ENCODE results near the gene HNRNPUL2.
"Not testable (repeated sequence)": the region's sequence is repeated elsewhere in the genome, so short reads cannot be mapped to it uniquely, and the experiment has no call there.

Gene HNRNPUL2

GRCh38 chr11:62702246-62702645 is 25.0 kb downstream of the HNRNPUL2 start:
- DNase-seq, result no peak

- peak; percentile 77 for DNase-seq
These were observed 32.6 kb downstream of the HNRNPUL2 start for GRCh38 chr11:62694455-62695167.

DNA sequence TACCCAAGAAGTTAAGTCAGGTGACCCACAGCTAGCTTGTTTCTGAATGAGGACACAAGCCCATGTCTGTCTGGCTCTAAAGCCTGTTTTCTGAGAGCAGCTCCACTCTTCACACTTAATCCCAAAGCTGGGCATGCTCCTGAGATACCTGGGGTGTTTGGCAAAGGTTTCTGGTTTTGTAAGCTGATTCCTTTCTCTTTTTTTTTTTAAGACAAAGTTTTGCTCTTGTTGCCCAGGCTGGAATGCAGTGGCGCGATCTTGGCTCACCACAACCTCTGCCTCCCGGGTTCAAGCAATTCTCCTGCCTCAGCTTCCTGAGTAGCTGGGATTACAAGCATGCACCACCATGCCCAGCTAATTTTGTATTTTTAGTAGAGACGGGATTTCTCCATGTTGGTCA is 33.6 kb downstream of the HNRNPUL2 start:
- DNase-seq, result not testable (repeated sequence)

GRCh38 chr11:62689421-62690183 is 37.7 kb downstream of the HNRNPUL2 start, which contains the start of gene LRRN4CL:
LRRN4CL (minus strand) TSS chr11:62689530; CDS start chr11:62688508, 1,022 bp downstream.
- DNase-seq, result peak; percentile 98

DNA sequence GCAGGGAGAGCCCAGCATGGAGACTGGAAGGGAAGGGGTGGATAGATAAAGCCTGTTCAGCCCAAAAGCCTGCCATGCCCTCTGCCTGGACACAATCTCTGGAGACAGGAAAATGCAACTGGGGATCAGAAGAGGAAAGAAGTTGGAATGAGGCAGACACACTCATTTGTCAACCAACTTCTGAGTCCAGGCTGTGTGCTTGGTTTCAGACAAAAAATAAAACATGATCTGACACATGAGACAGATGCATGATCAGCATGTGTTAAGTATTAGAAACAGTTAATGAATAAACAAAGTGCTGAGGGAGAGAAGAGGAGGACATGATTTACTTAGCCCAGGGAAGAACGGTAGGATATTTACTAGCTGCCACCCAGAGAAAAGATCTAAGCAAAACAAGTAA is 38.8 kb downstream of the HNRNPUL2 start:
- no peak for DNase-seq

DNA sequence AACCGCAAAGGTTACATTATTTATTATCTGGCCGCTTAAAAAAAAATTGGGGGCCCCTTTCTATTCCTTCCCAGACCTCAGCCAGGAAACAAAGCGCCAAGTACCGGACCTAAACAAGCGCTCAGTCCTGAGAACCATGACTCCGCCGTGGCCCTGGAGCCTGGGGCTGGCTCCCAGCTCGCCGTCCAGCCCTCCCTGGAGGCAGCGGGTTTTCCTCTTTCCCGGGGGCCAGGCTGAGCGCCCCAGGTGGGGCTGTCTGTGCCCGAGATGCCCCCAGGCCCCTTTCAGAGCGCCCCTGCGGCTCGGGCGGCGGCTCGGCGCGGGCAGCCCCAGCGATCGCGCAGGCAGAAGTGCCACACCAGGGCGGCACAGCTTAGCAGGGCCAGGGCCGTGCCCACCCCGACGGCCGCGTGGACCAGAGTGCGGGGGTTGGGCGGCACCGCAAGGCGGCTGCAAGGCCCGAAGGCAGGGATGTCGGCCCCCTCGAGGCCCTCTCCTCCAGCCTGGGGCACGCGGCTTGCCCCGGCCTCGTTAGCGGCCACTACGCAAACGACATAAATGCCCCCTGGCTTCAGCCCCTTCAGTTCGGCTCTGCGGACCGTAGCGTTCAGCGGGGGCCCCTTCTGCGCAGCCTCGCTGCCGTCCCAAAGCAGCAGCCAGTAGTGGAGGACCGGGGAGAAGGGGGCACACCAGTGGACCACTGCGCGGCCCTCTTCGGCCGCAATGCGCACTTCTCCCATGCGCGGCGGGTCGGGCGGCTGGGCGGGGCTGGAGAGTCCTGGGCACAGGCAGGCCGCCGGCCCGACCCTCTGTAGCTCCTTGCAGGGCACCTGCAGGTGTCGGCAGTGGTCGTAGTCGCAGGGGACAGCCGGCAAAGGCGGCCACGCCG is 39.5 kb downstream of the HNRNPUL2 start:
- DNase-seq, result no peak

DNA sequence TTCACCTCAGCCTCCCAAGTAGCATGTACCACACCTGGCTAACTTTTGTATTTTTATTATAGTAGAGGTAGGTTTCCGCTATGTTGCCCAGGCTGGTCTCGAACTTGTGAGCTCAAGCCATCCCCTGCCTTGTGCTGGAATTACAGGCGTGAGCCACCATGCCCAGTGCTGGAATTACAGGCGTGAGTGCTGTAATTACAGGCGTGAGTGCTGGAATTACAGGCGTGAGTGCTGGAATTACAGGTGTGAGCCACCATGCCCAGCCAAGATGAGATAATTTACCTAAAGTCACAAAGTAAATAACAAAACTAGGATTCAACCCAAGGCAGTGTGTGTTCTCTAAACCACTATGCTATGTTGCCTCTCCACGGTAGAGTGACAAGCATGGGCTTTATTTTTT is 44.7 kb downstream of the HNRNPUL2 start:
- DNase-seq, result no peak

GRCh38 chr11:62680825-62681240 is 46.4 kb downstream of the HNRNPUL2 start:
- peak; percentile 83 for DNase-seq

- peak; percentile 86 for DNase-seq
These were observed 48.2 kb downstream of the HNRNPUL2 start, which contains the start of gene UBXN1 for GRCh38 chr11:62678770-62679696. UBXN1 (minus strand) TSS chr11:62679073; CDS start chr11:62678923, 150 bp downstream.

DNA sequence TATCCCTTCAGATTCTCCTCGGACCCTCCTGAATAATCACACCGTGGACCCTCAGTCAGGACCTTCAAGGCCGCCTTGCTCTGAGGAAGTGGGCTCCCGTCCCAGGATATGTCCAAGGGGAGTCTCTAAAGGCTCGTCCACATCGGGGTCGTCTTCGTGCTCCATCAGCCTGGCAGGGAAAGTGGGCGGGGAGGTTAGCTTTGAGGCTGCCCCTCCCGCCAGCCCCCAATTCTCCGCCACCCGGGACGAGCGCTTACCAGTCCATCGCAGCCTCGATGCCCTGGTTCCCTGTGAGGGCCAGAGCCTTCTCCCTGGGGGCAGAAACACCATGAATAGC is 48.9 kb downstream of the HNRNPUL2 start:
- no peak for DNase-seq

DNA sequence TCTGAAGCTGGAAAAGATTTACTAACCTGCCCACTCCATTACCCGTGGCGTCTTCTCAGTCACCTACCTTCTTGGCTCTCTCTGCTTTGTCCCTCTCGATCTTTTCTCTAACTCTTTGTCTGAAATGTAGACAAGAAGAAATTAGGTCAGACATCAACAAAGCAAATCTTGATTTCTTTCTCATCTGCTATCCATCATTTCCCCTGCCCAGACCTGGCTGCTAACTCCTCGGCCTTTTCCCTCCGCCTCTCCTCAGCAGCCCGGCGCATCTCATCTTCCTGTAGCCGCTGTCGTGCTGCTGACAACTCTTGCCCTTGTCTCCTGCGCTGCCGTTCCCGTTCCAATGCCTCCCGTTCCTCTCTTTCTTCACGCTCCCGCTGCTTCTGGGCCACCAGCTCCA is 49.5 kb downstream of the HNRNPUL2 start:
- no peak for DNase-seq

DNA sequence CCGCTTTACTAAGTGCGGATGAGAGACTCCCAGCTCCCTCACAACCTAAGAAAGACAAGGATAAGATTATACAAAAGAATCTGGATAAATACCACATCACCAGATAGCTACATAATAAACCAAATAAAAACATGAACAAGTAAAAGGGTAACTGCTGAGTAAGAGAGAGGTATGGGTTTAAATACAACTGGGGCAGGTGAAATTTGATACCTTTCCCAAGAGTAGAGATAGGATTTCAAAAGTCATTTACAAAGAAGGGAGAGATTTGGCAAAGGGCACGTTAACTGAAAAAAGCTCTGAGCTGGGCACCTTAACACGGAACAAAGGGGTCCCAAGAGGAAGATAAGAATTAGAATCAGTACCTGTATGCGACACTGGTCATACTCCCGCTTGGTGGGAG is 50.1 kb downstream of the HNRNPUL2 start:
- no peak for DNase-seq

DNA sequence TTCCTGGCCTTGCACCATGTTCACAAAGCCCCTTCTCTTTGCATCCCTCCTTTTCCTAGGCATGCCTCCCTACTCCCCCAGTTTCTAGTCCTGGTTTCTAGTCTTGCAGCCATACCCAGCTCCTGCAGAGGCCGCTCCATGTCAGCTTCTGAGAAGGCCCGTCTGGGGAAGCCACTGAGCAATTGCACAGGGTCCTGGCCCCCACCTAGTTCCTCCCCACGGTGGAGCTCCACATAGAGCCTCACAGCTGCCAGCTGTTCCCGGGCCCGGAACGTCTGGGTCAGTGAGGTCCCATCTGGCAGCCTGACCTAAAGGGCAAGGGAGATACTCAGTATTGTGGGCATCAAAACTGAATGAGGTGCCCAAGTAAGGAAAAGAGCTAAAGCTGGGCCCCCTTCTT is 50.6 kb downstream of the HNRNPUL2 start:
- DNase-seq, result no peak

GRCh38 chr11:62675415-62675814 is 51.8 kb downstream of the HNRNPUL2 start:
- DNase-seq, result not testable (repeated sequence)

DNA sequence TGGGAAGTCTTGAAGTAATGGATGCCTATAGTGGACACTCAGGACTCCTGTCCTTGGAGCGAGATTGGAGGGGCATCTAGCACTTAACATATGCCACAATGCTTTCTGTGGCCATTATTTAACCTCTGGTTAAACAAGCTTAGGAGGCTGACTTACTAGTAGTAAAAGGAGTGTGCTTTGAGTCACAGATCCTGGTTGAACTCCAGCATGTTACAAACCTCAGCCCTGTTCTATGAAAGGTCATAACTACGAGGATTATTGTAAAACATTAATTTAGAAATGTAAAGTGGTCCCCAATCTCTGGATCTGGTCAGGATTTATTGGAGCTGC is 54.1 kb downstream of the HNRNPUL2 start:
- DNase-seq, result no peak

- peak; percentile 85 for DNase-seq
These were observed 55.5 kb downstream of the HNRNPUL2 start, which contains the start of the genes LBHD1 and UQCC3 for GRCh38 chr11:62671608-62672389. LBHD1 (minus strand) TSS chr11:62672267; CDS start chr11:62670031, 2,236 bp downstream. UQCC3 (plus strand) TSS chr11:62671673; CDS start chr11:62671746, 73 bp downstream.

- no peak for DNase-seq
These were observed 56.0 kb downstream of the HNRNPUL2 start for GRCh38 chr11:62671236-62671607.

GRCh38 chr11:62669420-62670161 is 57.7 kb downstream of the HNRNPUL2 start:
- DNase-seq, result no peak

- no peak for DNase-seq
These were observed 59.8 kb downstream of the HNRNPUL2 start for GRCh38 chr11:62667460-62667859.

DNA sequence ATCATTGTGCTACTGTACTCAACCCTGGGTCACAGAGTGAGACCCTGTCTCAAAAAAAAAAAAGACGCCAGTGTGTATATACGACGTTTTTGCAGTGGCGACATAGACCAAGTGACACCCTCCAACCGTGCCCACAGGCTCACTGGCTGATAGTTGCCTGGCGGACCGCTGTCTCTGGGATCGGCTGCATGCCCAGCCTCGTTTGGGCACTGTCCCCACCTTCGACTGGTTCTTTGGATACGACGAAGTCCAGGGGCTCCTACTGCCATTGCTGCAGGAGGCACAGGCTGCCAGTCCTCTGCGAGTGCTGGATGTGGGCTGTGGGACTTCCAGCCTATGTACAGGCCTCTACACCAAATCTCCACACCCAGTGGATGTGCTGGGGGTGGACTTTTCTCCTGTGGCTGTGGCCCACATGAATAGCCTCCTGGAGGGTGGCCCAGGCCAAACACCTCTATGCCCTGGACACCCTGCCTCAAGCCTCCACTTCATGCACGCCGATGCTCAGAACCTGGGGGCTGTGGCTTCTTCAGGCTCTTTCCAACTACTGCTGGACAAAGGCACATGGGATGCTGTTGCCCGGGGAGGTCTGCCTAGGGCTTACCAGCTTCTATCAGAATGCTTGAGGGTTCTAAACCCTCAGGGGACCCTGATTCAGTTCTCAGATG is 60.9 kb downstream of the HNRNPUL2 start:
- no peak for DNase-seq

All from fibroblast of upper back skin (primary cell).